Tibial nerve (tissue), 4 donors: ENCODE measurements around the gene GCNT4.

Source experiments
- EP300 ChIP-seq, 2 donors: sonication (generic); formaldehyde crosslinking; IDR thresholded peaks; one replicate each; pipeline ENCODE4 v1.6.1; 2017; ENCODE audit warnings: antibody characterized with exemption in 2 of 2, mild to moderate bottlenecking in 1 of 2
- POLR2A ChIP-seq, 2 donors: fragments of 450-650 bp; IDR thresholded peaks; one replicate each; pipeline ENCODE4 v1.6.1; 2017; ENCODE audit warnings: antibody characterized with exemption in 2 of 2, mild to moderate bottlenecking in 2 of 2, moderate library complexity in 2 of 2
- TF ChIP-seq, protein P1 (sequence below), 5 experiments: fragments of 200-600 bp in 3 of 5; fragments of 450-650 bp in 2 of 5; sonication (generic) in 3 of 5; IDR thresholded peaks; one replicate each; pipeline ENCODE4 v1.5.1; 2016 to 2019; ENCODE audit warnings: antibody characterized with exemption in 5 of 5, mild to moderate bottlenecking in 3 of 5, moderate library complexity in 2 of 5

DNA sequence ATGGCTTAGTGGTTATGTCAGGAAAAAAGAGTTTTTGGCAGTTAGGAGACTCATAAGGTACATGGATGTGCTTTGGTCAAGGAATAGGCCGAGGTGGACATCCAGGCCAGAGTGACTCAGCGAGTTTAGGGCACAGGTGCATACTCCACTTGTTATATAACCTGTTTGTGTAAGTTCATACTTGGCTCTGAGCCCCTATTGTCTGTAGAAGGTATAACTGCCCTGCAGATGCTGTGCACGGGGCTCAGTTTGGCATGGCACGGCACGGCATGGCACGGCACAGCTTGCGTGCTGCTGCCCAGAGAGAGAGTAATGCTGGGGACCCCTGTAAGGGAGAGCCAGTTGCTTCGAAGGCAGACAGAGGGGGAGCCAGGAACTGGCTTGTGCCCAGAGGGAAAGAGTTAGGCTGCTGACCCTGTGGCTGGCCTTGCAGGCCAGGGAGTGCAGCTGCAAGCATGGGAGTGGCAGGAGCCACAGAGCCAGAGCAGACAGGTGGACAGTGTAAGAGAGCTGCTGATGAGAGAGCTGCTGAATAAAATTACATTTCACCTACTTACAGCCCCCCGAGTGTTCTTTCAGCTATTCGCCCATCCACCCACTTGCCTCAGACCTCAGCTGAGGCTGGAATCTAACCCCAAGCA, 32.2 kb downstream of the GCNT4 start:
- TF ChIP-seq, protein P1, sequence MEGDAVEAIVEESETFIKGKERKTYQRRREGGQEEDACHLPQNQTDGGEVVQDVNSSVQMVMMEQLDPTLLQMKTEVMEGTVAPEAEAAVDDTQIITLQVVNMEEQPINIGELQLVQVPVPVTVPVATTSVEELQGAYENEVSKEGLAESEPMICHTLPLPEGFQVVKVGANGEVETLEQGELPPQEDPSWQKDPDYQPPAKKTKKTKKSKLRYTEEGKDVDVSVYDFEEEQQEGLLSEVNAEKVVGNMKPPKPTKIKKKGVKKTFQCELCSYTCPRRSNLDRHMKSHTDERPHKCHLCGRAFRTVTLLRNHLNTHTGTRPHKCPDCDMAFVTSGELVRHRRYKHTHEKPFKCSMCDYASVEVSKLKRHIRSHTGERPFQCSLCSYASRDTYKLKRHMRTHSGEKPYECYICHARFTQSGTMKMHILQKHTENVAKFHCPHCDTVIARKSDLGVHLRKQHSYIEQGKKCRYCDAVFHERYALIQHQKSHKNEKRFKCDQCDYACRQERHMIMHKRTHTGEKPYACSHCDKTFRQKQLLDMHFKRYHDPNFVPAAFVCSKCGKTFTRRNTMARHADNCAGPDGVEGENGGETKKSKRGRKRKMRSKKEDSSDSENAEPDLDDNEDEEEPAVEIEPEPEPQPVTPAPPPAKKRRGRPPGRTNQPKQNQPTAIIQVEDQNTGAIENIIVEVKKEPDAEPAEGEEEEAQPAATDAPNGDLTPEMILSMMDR (IDR thresholded peaks at IDR 0.05): no peak
- TF ChIP-seq POLR2A (IDR thresholded peaks at IDR 0.05) (no peak), EP300 (IDR thresholded peaks at IDR 0.05) (no peak)
